Activated CD4-positive, alpha-beta T cell treated with anti-CD3 and anti-CD28 coated beads, Interleukin-2, amount 50 U/mL, for 16 hours (primary cell): ENCODE data around the gene ADAM8.
"Not testable (repeated sequence)": the region's sequence is repeated elsewhere in the genome, so short reads cannot be mapped to it uniquely, and the experiment has no call there.

Source experiments
- DNase-seq: peaks from one replicate; pipeline ENCODE4 v3.0.0-alpha.2; 2020

The ADAM8 gene

DNA sequence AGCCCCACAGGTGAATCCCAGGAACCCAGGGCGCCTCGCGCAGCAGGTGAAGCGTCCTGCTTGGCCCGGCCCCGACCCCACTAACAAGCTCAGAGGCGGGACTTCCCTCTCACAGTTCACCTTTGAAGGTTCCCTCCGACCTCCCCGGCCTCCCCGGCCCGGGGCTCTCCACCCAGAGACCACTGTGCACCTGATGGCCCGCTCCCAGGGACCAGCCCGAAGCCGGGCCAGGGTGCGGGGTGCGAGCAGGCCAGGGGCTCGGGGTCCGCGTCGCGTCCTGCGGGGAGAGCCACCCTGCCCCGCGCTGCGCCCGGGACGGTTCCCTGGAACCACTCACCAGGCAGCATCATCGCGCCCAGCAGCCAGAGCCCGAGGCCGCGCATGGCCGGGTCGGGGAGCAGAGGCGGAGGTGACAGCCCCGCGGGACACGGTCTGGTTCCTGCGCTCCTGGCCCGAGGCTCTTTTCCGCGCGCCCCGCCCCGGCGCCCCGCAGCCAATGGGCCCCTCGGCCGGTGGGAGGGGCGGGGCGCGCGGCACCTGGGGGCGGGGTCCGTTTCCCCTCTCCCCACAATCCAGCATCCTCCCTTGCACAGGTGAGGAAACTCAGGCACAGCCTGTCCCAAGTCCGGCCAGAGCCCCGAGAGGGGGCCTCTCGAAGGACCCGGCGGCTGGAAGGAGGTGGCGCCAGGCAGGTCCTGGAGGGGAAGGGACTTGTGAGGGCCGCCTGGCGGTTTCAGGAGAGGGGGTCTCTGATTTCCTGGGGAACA, at the start of gene ADAM8:
TSS of gene ADAM8 (minus strand) at position 434 of the 767 bp plus-strand sequence. CDS start at position 383, 51 bp downstream.
- DNase-seq: peak; percentile 68

DNA sequence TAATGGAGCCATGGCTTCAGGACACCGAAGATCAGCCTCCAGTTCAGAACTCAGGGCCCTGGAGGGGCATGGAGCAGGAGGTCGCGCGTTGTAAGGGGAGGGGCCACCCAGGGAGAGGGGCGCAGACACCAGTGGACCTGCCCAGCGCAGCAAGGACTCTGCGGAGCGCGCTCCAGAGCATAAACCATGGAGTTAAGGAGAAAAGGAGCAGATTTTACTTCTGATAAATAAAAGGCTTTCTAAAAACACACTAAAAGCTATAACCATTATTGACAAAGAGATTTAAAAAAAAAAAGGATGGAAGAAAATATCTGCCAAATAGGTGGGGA, 49.5 kb upstream of the ADAM8 start:
- no peak for DNase-seq

DNA sequence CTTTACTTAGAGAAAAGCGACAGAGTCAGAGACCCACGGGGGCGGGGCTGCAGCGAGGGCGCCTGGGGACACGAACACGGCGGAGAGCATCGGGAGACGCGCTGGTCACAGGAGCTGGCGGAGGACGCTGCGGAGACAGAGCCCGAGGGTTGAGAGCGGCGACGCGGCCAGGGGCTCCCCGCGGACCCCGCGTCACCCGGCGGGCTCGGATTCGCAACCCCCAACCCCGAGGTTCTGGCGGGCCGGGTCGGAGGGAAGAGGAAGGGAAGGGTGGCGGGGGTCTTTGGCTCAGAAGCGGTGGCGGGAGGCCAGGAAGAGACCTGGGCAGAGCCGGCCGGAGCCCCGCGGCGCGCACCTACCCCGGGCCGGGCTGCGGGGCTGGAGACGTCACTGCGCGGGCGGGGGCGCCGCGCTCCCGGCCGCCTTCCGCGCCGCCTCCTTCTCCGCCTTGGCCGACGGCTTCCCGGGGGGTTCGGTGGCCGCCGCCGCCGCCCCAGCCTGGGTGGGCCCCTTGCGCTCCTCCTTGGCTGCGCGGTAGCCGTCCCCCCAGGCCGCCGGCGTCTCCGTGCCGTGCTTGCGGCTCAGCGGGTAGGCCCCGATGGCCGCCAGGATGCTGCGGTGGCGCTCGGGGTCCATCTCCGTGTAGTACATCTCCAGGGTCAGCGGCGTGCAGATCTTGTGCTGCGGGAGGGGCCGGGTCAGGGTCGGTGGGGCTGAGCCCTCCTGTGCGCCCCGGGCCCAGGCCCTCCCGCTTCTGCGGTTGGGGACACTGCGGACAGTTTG, 49.0 kb upstream of the ADAM8 start:
- no peak for DNase-seq

DNA sequence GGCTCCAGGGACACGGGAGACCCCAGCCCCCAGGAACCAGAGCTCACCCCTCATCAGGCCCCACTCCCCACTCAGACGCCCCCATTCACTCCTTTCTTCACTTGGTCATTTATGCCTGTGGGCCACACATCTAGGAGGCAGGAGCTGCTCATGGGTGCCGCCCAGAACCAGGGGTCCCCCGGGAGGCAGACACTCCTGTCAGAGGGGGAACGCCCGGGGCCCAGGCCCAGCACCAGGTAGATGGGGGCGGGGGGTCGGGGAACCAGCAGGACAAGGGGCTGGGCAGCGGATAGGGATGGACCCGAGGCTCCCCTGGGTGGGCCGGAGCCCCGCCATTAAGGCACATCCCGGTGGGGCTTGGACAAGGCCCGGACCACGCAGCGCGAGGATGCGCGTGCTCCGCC, 48.2 kb upstream of the ADAM8 start:
- DNase-seq: no peak

DNA sequence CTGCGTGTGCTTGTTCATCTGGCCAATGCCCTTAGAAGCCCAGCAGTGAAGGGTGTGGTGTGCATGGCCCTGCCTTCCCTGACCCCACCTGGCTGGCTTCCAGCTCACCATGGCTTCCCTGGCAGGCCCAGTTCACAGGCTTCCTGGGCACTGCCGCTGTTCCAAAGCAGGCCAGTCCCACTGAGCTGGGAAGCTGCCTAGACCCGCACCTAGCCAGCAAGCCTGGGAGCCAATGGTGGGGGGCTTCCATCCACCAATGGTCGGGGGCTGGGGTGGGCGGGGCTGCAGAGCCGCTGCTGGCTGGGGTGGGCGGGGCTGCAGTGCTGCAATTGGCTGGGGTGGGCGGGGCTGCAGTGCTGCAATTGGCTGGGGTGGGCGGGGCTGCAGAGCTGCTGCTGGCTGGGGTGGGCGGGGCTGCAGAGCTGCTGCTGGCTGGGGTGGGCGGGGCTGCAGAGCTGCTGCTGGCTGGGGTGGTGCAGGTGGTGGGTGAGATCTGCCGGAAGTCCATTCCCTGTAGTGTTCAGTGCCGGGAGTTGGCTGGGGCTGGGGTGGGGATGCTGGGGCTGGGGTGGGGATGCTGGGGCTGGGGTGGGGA, 47.6 kb upstream of the ADAM8 start:
- peak; percentile 39 for DNase-seq

DNA sequence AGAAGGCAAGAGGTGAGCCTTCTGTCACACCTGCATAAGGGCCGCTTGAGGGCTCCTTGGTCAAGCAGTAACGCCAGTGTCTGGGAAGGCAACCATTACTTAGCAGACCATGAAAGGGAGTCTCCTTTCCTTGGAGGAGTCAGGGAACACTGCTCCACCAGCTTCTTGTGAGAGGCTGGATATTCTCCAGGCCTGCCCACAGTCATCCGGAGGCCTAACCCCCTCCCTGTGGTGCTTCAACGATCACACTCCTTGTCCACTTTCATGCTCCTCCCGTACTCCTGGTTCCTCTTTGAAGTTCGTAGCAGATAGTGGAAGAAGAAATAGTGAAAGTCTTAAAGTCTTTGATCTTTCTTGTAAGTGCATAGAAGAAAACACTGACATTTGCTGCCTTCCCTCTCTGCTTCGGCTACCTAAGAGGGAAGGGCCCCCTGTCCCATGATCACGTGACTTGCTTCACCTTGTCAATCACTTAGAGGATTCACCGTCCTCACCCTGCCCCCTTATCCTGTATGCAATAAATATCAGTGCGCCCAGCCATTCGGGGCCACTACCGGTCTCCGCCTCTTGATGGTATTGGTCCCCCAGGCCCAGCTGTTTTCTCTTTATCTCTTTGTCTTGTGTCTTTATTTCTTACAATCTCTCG, 45.5 kb upstream of the ADAM8 start:
- not testable (repeated sequence) for DNase-seq

DNA sequence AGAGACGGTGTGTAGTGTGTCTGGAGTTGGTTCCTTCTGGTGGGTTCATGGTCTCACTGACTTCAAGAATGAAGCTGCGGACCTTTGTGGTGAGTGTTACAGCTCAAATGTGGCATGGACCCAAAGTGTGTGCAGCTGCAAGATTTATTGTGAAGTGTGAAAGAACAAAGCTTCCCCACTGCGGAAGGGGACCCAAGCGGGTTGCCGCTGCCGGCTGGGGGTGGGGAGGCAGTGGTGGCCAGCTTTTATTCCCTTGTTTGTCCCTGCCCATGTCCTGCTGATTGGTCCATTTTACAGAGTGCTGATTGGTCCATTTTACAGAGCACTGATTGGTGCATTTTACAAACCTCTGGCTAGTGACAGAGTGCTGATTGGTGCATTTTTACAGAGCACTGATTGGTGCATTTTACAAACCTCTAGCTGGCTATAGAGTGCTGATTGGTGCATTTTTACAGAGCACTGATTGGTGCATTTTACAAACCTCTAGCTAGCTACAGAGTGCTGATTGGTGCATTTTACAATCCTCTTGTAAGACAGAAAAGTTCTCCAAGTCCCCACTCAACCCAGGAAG, 44.3 kb upstream of the ADAM8 start:
- DNase-seq: not testable (repeated sequence)

DNA sequence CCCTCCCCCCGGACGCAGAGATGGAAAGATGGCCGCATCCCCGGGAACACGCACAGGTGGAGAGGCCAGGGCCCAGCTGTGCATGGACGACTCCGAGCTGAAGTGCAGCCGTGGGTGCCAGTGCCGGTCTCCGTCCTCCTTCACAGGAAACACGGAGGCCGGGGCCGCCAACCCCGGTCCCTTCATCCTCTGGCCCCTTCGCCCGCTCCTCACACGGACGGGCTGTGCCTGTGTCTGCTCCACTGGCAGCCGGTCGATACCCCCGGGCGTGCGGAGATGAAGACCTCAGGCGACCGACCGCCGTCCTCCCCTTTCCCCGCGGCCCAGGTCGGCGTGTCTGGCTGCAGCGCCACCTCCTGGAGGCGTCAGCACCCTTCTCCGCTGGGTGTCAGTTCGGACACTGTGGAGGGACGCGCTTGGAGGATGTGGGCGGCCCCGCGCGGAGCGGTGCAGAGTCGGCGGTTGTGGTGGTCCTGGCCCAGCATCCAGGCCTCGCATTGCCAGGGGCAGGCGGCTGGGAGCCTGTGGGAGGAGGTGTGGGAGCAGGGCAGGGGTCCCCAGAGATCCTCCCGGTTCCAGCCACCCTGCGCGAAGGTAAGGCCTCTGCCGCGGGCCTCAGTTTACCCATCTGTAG, 41.9 kb upstream of the ADAM8 start:
- peak; percentile 73 for DNase-seq

DNA sequence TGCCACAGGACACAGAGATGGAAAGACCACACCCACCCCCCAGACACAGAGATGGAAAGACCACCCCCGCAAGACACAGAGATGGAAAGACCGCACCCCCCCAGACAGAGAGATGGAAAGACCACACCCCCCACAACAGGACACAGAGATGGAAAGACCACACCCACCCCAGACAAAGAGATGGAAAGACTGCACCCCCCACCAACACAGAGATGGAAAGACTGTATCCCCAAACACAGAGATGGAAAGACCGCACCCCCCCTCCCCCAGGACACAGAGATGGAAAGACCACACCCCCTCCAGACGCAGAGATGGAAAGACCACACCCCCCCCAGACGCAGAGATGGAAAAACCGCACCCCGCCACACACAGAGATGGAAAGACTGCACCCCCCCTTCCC, 40.1 kb upstream of the ADAM8 start:
- no peak for DNase-seq

DNA sequence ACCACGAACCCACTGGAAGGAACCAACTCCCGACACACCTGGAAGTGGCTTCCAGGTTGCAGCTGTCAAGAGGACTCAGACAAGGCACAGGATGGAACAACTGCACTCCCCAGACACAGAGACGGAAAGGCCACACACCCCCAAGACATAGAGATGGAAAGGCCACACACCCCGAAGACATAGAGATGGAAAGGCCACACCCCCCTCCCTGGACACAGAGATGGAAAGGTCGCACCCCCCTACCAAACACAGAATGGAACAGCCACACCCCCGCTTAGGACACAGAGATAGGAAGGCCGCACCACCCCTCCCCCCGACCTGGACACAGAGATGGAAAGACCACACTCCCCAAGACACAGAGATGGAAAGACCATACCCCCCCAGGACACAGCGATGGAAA, 39.6 kb upstream of the ADAM8 start:
- no peak for DNase-seq

DNA sequence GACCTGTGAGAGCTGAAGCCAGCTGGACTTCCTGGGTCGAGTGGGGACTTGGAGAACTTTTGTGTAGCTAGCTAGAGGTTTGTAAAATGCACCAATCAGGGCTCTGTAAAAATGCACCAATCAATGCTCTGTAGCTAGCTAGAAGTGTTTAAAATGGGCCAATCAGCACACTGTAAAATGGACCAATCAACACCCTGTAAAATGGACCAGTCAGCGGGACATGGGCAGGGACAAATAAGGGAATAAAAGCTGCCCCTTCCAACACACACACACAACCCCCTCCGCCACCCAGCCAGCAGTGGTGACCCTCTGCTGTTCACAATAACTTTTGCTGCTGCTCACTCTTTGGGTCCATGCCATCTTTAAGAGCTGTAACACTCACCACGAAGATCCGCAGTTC, 39.2 kb upstream of the ADAM8 start:
- peak; percentile 25 for DNase-seq

DNA sequence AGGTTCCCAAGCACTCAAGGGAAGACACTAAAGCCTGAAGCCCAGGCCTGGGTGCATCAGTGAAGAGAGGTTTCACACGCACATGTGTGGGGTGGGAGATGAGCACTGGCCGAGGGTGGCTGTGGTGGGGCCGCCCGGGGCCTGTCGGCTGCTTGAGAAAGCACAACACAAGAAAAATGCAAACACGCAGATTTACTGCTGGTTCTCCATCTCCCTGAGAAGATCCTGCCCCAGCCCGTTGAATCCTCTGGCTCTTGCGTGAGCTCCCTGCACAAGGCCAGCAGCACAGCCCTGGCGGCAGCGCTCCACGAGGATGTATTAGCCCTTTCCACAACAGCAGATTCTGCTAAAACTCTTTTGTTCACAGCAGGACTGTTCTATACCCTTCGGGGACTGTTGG, 38.2 kb upstream of the ADAM8 start:
- DNase-seq: no peak

DNA sequence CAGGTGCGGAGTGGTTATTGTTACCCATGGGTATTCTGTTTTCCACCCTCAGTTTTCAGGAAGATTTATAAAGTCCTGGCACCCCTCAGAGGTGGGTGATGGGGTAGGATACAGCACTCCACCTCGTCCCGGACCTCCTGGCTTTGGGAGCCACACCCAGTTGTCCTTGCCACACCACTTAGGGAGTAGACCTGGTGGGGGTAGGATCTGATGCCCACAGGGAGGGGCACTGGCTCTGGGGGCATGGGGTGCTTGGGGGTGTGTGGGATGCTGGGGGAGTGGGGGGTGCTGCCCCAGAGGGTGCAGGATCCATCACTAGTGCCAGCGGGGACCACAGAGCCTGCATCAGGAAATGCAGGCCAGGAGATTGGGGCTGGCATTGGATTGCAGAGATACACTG, 36.5 kb upstream of the ADAM8 start:
- DNase-seq: no peak

DNA sequence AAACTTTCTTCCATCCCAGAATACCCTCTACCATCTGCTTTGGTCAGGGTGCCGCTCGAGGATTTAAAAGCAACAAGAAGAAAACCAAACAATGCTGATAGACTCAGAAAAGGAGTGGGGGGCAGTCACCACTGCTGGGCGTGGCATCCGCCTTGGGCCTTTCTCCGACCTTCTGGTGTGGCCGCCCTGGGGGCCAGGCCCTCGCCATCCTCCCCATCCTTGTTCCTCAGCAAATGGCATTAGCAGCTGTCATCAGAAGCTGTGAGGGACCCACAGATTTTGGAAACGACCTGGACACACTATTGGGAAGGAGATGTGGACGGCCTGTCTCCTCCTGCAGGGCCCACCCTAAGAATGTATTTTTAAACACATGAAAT, 36.1 kb upstream of the ADAM8 start:
- DNase-seq: no peak

DNA sequence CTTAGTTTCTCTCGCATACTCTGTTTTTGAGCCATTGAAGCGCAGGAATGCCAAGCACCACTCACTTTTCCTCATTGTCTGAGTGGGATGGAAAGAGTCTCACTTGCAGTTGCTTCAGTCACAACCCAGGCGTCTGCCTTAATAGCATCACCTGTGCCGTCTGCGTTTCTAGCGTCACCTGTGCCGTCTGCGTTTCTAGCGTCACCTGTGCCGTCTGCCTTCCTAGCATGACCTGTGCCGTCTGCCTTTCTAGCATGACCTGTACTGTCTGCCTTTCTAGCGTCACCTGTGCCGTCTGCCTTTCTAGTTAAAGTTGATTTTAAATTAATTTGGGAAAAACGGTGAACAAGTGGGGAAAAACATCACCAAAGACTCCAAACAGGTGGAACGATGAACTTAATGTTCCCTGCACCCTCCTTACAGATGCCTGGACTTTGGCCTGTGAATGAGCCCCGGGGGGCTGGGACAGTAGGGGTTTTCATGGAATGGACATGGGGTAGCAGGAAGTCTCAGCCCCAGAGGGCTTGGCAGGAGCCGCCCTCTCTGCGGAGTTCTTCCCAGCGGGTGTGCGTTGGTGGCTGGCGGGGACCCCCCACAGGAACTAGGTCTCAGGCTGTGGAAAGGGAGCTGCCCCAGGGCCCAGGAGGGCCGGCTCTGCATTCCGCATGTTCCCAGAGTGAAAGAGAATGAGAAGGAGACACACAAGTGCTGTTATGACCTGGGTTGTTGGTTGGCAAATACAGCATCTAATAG, 35.5 kb upstream of the ADAM8 start:
- no peak for DNase-seq

DNA sequence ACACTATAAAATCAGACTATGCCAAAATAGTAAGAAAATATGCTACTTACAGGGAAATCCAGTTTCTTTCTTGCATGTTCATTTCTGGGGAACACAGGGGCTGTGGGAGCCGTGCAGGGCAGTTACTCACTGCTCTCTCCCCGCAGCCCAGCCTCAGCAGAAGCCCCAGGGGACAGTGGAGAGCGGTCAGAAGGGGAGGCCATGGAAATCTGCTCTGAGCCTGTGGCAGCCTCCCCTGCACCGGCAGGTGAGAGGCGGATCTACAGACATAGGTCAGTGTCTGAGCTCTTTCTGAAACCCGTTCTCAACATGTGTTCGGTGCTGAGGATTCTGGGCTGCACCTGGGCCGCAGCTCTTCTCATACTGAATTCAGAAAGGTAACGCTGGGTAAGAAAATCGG, 34.9 kb upstream of the ADAM8 start:
- no peak for DNase-seq

DNA sequence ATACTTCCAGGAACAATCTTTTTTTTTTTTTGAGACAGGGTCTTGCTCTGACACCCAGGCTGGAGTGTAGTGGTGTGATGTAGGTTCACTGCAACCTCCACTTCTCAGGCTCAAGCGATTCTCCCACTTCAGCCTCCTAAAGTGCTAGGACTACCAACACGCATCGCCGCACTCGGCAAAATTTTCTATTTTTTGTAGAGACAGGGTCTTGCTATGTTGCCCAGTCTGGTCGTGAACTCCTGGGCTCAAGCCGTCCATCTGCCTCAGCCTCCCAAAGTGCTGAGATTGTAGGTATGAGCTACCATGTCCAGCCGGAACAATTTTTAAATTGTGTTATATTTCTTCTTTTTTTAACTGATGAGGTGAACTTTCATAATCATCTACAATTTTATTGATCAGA, 34.1 kb upstream of the ADAM8 start:
- DNase-seq: no peak

DNA sequence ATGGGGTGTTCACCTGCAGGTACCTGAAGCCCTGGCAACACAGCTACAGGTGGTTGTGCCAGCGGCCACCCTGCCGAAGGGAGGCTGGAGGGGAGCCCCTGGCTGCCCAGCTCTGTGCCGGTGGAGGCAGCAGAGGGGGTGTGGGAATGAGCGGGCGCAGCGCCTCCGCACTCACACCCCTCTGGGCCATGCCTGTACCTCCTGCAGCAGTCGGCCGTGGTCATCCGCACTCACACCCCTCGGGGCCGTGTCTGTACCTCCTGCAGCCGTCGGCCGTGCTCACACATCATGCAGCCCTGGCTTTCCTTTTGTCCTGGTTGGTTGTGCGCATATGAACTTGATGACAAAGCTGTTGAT, 33.7 kb upstream of the ADAM8 start:
- DNase-seq: no peak

DNA sequence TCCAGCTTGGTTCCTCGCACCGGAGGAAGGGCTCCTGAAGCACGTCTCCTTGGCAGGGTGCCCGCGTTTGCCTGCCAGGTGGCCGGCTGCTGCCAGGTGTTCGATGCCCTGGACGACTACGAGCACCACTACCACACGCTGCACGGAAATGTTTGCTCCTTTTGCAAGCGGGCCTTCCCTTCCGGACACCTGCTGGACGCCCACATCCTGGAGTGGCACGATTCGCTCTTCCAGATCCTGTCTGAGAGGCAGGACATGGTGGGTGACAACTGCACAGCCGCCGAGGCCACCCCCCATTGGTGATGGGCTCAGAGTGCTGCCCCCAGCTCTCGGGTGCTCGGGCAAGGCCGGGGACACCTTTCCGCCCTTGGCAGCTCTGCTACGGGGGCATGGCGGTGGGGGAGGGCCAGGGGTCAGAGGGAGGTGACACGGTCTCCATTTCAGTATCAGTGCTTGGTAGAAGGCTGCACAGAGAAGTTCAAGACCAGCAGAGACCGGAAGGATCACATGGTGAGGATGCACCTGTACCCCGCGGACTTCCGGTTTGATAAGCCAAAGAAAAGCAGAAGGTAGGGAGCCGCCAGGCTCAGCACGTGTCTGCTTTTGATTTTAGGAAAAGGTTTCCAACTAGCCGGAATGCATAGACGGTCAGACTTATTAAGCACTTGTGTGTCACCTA, 33.2 kb upstream of the ADAM8 start:
- no peak for DNase-seq

DNA sequence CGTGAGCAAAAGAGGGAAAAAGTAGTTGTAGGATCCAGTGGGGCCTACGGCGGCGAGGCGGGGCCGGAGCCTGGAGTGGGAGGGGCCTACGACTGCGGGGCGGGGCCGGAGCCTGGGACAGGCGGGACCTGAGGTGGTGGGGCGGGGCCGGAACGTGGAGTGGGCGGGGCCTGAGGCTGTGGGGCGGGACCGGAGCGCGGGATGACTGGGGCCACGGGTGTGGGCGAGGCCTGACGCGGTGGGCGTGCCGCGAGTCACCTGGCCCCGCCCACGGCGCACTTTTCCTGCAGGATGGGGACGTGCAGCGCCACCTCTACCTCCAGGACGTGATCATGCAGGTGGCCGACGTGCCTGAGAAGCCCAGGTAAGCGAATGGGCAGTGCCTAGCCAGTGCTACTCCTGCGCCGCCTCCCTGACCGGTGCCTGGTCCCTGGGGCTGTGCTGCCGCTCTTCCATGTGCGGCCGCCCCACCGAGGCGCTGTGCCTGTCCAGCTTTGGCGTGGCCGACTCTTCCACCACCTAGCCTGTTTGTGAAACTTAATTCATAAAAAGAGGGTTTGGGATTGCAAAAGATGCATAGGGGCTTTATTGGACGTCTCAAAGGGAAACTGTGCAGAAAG, 32.5 kb upstream of the ADAM8 start:
- DNase-seq: peak; percentile 94
